ENCODE data around the gene POR. TPM values are rescaled to one million over a fixed set of nuclear protein-coding genes. Genes with fewer than 3 reads are reported as not detected.

The POR gene
- total and polyA plus RNA-seq, 2 of the 13 experiments (the other 11 are each of a cell fraction or from before 2014, with no cell fraction given): 145 to 266 TPM

GRCh38 chr7:75962607-75963380 is 47.8 kb downstream of the POR start (continued):
- TF ChIP-seq JARID2 (CRISPR knock-in tag; IDR thresholded peaks at IDR 0.05; ENCODE audit: insufficient replicate concordance) (no peak), ZNF275 (CRISPR knock-in tag; IDR thresholded peaks at IDR 0.05; ENCODE audit: borderline replicate concordance) (0 out of 2 replicates have a peak, but pooled peaks have one; percentile 45), LCORL (IDR thresholded peaks at IDR 0.05) (no peak), LCORL (CRISPR knock-in tag; IDR thresholded peaks at IDR 0.05) (0 out of 2 replicates have a peak, but pooled peaks have one; percentile 34), ELF4 (CRISPR knock-in tag; IDR thresholded peaks at IDR 0.05; ENCODE audit: borderline replicate concordance) (no peak), PTBP1 (IDR thresholded peaks at IDR 0.05; ENCODE audit: low read depth, low read length, poor library complexity, severe bottlenecking) (no peak), ZBTB7A (CRISPR knock-in tag; IDR thresholded peaks at IDR 0.05) (no peak), ZNF772 (CRISPR knock-in tag; IDR thresholded peaks at IDR 0.05) (0 out of 2 replicates have a peak, but pooled peaks have one; percentile 26), KAT8 (CRISPR knock-in tag; IDR thresholded peaks at IDR 0.05) (no peak), DBP (CRISPR knock-in tag; IDR thresholded peaks at IDR 0.05; ENCODE audit: not compliant biosample characterization) (no peak), ZNF775 (CRISPR knock-in tag; IDR thresholded peaks at IDR 0.05; ENCODE audit: borderline replicate concordance) (no peak), ZEB1 (IDR thresholded peaks at IDR 0.05; ENCODE audit: insufficient replicate concordance, low read depth) (no peak), THAP11 (CRISPR knock-in tag; IDR thresholded peaks at IDR 0.05) (no peak), ZNF274 (CRISPR knock-in tag; IDR thresholded peaks at IDR 0.05) (no peak), ERF (CRISPR knock-in tag; IDR thresholded peaks at IDR 0.05) (no peak), SSRP1 (CRISPR knock-in tag; IDR thresholded peaks at IDR 0.05) (0 out of 2 replicates have a peak, but pooled peaks have one; percentile 5), TMF1 (CRISPR knock-in tag; IDR thresholded peaks at IDR 0.05; ENCODE audit: low read depth) (no peak), ISX (CRISPR knock-in tag; conservative IDR thresholded peaks at IDR 0.05) (no peak), PBX2 (CRISPR knock-in tag; IDR thresholded peaks at IDR 0.05) (no peak), ARNT (IDR thresholded peaks at IDR 0.05) (no peak), ZNF557 (CRISPR knock-in tag; IDR thresholded peaks at IDR 0.05) (no peak), PHF20 (CRISPR knock-in tag; IDR thresholded peaks at IDR 0.05) (no peak), DMAP1 (CRISPR knock-in tag; IDR thresholded peaks at IDR 0.05) (peak; percentile 36; the same call in 1 of the 2 replicates), AGO1 (IDR thresholded peaks at IDR 0.05; ENCODE audit: low read depth, low read length, poor library complexity, severe bottlenecking) (no peak), BRD4 (CRISPR knock-in tag; IDR thresholded peaks at IDR 0.05) (no peak), MXD4 (CRISPR knock-in tag; IDR thresholded peaks at IDR 0.05) (no peak), PHF5A (CRISPR knock-in tag; IDR thresholded peaks at IDR 0.05; ENCODE audit: low read depth, unreplicated experiment) (no peak)
